Measurements from ENCODE around the gene HIPK1. TPM values are rescaled to one million over a fixed set of nuclear protein-coding genes. Genes with fewer than 3 reads are reported as not detected.

The HIPK1 gene
- total RNA-seq, 4 donors from 2014 or later, result 60.6 to 89.9 (median 76.5) TPM

DNA sequence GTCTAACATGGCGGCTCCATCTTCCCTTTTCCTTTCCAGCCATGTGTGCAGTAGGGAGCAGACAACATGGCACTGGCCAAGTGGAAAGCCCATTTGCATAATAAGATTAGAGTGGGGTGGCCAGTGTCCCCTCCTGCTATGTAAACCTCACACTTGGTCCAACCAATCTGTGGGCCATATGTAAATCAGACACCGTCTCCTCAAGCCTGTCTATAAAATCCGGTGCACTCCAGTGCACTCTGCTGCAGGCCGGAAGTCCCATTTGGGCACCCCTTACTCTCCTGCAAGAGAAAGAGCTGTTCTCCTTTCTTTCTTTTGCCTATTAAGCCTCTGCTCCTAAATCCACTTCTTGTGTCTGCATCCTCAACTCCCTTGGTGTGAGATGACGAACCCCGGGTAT, 94.3 kb downstream of the HIPK1 start:
- no peaks in the 10 kb centered on the region for H3K27me3 ChIP-seq
- no peak overlapping the region for H3K4me3 ChIP-seq
- H3K27ac ChIP-seq (replicated peaks in 1 of 4), result no peak overlapping the region
- intact Hi-C loops (cut with DNase I), result no loop called here
- no peaks in the 10 kb centered on the region for H3K36me3 ChIP-seq
- no peaks in the 10 kb centered on the region for H3K9me3 ChIP-seq
- no peak for DNase-seq (ENCODE audit: extremely low spot score)
- no peaks in the 10 kb centered on the region for H3K4me1 ChIP-seq
- no peak for TF ChIP-seq POLR2AphosphoS5 (IDR thresholded peaks at IDR 0.05)
- TF ChIP-seq, protein P1, sequence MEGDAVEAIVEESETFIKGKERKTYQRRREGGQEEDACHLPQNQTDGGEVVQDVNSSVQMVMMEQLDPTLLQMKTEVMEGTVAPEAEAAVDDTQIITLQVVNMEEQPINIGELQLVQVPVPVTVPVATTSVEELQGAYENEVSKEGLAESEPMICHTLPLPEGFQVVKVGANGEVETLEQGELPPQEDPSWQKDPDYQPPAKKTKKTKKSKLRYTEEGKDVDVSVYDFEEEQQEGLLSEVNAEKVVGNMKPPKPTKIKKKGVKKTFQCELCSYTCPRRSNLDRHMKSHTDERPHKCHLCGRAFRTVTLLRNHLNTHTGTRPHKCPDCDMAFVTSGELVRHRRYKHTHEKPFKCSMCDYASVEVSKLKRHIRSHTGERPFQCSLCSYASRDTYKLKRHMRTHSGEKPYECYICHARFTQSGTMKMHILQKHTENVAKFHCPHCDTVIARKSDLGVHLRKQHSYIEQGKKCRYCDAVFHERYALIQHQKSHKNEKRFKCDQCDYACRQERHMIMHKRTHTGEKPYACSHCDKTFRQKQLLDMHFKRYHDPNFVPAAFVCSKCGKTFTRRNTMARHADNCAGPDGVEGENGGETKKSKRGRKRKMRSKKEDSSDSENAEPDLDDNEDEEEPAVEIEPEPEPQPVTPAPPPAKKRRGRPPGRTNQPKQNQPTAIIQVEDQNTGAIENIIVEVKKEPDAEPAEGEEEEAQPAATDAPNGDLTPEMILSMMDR (IDR thresholded peaks at IDR 0.05), result no peak
- no peak for TF ChIP-seq EP300 (IDR thresholded peaks at IDR 0.05)
- TF ChIP-seq POLR2A (IDR thresholded peaks at IDR 0.05; ENCODE audit: low read depth), result no peak
- WGBS, result 86% methylated on average over 6 of the region's 6 CpGs

DNA sequence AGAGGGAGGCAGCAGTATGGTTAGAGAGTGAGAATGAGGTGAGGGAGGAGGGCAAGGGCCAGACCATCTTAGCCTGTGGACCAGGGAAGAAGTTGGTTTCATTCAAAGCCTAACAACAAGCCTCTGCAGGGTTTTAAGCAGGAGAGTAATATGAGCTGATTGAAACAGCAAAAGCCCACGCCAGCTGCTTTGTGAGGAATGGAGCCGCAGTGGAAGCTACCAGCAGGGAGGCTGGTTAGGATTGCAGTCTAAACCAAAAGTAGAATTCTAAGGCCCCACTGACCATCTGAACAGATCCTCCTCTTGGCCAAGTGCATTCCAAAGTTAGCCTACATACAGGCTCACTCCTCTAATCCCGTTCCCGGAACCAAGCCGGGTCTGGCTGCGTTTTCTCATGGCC, 94.9 kb downstream of the HIPK1 start:
- no peaks in the 10 kb centered on the region for H3K36me3 ChIP-seq
- intact Hi-C loops (cut with DNase I), result no loop called here
- no peaks in the 10 kb centered on the region for H3K4me1 ChIP-seq
- no peaks in the 10 kb centered on the region for H3K9me3 ChIP-seq
- TF ChIP-seq, protein P1 (IDR thresholded peaks at IDR 0.05), result no peak
- TF ChIP-seq POLR2A (IDR thresholded peaks at IDR 0.05; ENCODE audit: low read depth), result no peak
- TF ChIP-seq EP300 (IDR thresholded peaks at IDR 0.05), result no peak
- TF ChIP-seq POLR2AphosphoS5 (IDR thresholded peaks at IDR 0.05), result no peak
- no peak overlapping the region for H3K4me3 ChIP-seq
- no peak for DNase-seq (ENCODE audit: extremely low spot score)
- no peaks in the 10 kb centered on the region for H3K27me3 ChIP-seq
- no peak overlapping the region for H3K27ac ChIP-seq (replicated peaks in 1 of 4)
- 86% methylated on average over 6 of the region's 6 CpGs for WGBS

DNA sequence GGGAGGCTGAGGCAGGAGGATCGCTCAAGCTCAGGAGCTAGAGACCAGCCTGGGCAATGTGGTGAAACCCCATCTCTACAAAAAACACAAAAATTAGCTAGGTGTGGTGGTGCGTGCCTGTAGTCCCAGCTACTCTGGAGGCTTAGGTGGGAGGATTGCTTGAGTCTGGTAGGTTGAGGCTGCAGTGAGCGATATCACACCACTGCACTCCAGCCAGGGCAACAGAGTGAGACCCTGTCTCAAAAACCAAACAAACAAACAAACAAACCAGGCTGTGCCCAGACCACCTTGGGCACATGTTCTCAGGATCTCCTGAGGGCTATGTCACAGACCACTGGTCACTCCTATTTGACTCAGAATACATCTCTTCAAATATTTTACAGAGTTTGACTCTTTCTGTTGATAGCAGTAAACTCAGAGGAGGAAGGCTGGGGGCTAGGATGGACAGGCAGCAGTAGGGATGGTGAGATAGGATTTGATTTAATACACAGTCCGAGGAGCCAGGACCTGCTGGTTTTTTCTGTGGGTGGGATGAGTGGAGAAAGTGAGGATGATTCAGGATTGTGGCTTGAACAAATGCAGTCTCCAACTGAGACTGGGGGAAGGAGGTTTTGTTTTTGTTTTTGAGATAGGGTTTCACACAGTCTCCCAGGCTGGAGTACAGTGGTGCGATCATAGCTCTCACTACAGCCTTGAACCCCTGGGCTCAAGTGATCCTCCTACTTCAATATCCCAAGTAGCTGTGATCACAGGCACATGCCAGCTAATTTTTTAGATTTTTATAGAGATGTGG, 96.7 kb downstream of the HIPK1 start:
- Histone ChIP-seq H3K4me1 (no peaks in the 10 kb centered on the region), H3K9me3 (no peaks in the 10 kb centered on the region), H3K4me3 (no peak overlapping the region), H3K36me3 (no peaks in the 10 kb centered on the region), H3K27ac (replicated peaks in 1 of 4) (no peak overlapping the region), H3K27me3 (no peaks in the 10 kb centered on the region)
- intact Hi-C loops (cut with DNase I), result no loop called here
- no peak for DNase-seq (ENCODE audit: extremely low spot score)
- TF ChIP-seq EP300 (IDR thresholded peaks at IDR 0.05) (no peak), POLR2AphosphoS5 (IDR thresholded peaks at IDR 0.05) (no peak), POLR2A (IDR thresholded peaks at IDR 0.05; ENCODE audit: low read depth) (no peak)
- TF ChIP-seq, protein P1 (IDR thresholded peaks at IDR 0.05), result no peak
- 93% methylated on average over 4 of the region's 5 CpGs for WGBS

DNA sequence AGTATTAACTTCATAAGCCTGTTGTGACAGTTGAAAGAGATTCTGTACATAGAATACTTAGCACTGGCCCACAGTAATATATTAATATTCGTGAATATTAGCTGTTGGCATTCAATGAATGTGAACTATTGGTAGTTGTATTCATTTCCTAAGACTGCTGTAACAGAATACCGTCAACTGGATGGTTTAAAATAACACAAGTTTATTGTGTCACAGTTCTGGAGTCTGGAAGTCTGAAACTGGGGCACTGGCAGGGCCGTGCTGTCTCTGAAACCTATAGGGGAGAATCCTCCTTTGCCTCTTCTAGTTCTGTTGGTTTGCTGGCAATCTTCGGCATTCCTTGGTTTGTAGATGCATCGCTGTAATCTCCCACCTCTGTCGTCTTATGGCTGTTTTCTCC, 97.7 kb downstream of the HIPK1 start:
- no peak overlapping the region for H3K27ac ChIP-seq (replicated peaks in 1 of 4)
- H3K9me3 ChIP-seq, result no peaks in the 10 kb centered on the region
- H3K27me3 ChIP-seq, result no peaks in the 10 kb centered on the region
- H3K36me3 ChIP-seq, result no peaks in the 10 kb centered on the region
- DNase-seq (ENCODE audit: extremely low spot score), result no peak
- 75% methylated on average over 6 of the region's 6 CpGs for WGBS
- no peak overlapping the region for H3K4me3 ChIP-seq
- no peaks in the 10 kb centered on the region for H3K4me1 ChIP-seq
- intact Hi-C loops (cut with DNase I), result no loop called here
- TF ChIP-seq, protein P1 (IDR thresholded peaks at IDR 0.05), result no peak
- no peak for TF ChIP-seq POLR2A (IDR thresholded peaks at IDR 0.05; ENCODE audit: low read depth)
- no peak for TF ChIP-seq EP300 (IDR thresholded peaks at IDR 0.05)

Other genes starting within 250 kb of the HIPK1 start
- gene PHTF1, start 169.8 kb upstream of the HIPK1 start, total RNA-seq, result 10 to 100 TPM; 10.2 to 13.3 (median 11.8) TPM
- gene RSBN1, start 116.8 kb upstream of the HIPK1 start, total RNA-seq, result 10 to 100 TPM; 15.8 to 24.3 (median 20.1) TPM
- 1 to 10 TPM in 1 of 4 donors, under 1 TPM in 3; 0.29 to 2.3 (median 0.63) TPM for gene PTPN22, start 57.6 kb upstream of the HIPK1 start, total RNA-seq
- 1 to 10 TPM in 1 of 4 donors, under 1 TPM in 2, not detected in 1; 0.11 to 1.7 (median 0.78) TPM for gene BCL2L15, start 41.7 kb upstream of the HIPK1 start, total RNA-seq
- 10 to 100 TPM in 1 of 4 donors, 1 to 10 TPM in 3; 5.9 to 13.7 (median 6.0) TPM for gene AP4B1, start 24.5 kb upstream of the HIPK1 start, total RNA-seq
- 1 to 10 TPM; 4.2 to 8.8 (median 5.5) TPM for gene DCLRE1B, start 24.0 kb upstream of the HIPK1 start, total RNA-seq
- gene OLFML3, start 50.1 kb downstream of the HIPK1 start, total RNA-seq, result 100 to 1,000 TPM in 1 of 4 donors, 10 to 100 TPM in 3; 57.7 to 109 (median 67.4) TPM
- gene SYT6, start 224.5 kb downstream of the HIPK1 start, total RNA-seq, result under 1 TPM in 2 of 4 donors, not detected in 2; 0.06 to 0.83 TPM

Data from esophagus muscularis mucosa (tissue), 4 donors.